Trophoblast cell (in vitro differentiated cells and primary cell): ENCODE data around the gene RIMBP2.

Experiments
- DNase-seq, 2 donors: peaks; one replicate each; pipeline ENCODE4 v3.0.0-alpha.2; 2016
- H2AFZ ChIP-seq: 2 replicates; pipeline ENCODE4 v1.6.1; 2013; ENCODE audit warnings: low read length, moderate library complexity, mild to moderate bottlenecking; ENCODE audit not compliant: insufficient read depth, poor library complexity
- H2AK5ac ChIP-seq: 2 replicates; pipeline ENCODE4 v1.6.1; 2013; ENCODE audit warnings: mild to moderate bottlenecking, low read length
- H2BK120ac ChIP-seq: 2 replicates; pipeline ENCODE4 v1.6.1; 2013; ENCODE audit warnings: low read length, mild to moderate bottlenecking, moderate library complexity; ENCODE audit not compliant: insufficient read depth, poor library complexity
- H2BK12ac ChIP-seq: 2 replicates; pipeline ENCODE4 v1.6.1; 2013; ENCODE audit warnings: mild to moderate bottlenecking, low read length, moderate library complexity
- H2BK5ac ChIP-seq: 2 replicates; pipeline ENCODE4 v1.6.1; 2013; ENCODE audit warnings: low read length, low read depth, moderate library complexity, mild to moderate bottlenecking; ENCODE audit not compliant: poor library complexity
- H3K14ac ChIP-seq: 2 replicates; pipeline ENCODE4 v1.6.1; 2013; ENCODE audit warnings: mild to moderate bottlenecking, low read length
- H3K18ac ChIP-seq: 2 replicates; pipeline ENCODE4 v1.6.1; 2013; ENCODE audit warnings: mild to moderate bottlenecking, low read length
- H3K23ac ChIP-seq: 2 replicates; pipeline ENCODE4 v1.6.1; 2013; ENCODE audit warnings: low read length
- H3K27ac ChIP-seq: 2 replicates; pipeline ENCODE4 v1.5.1; 2013; ENCODE audit warnings: low read depth, mild to moderate bottlenecking, inconsistent platforms, low read length, moderate library complexity
- H3K27me3 ChIP-seq: 2 replicates; pipeline ENCODE4 v1.6.1; 2013; ENCODE audit warnings: inconsistent platforms, mild to moderate bottlenecking, low read length, moderate library complexity; ENCODE audit not compliant: insufficient read depth
- H3K36me3 ChIP-seq, 2 experiments: 1 replicate in 1 of 2; 2 replicates in 1 of 2; pipeline ENCODE4 v1.6.1; 2013; ENCODE audit warnings: low read length in 2 of 2, mild to moderate bottlenecking in 2 of 2, moderate library complexity in 1 of 2; ENCODE audit not compliant: insufficient read depth in 2 of 2, control insufficient read depth in 1 of 2
- H3K4ac ChIP-seq: 2 replicates; pipeline ENCODE4 v1.6.1; 2013; ENCODE audit warnings: low read depth, mild to moderate bottlenecking, low read length, moderate library complexity
- H3K4me1 ChIP-seq, 2 experiments: 1 replicate in 1 of 2; 2 replicates in 1 of 2; pipeline ENCODE4 v1.6.1; 2013; ENCODE audit warnings: low read length in 2 of 2, mild to moderate bottlenecking in 2 of 2, moderate library complexity in 1 of 2; ENCODE audit not compliant: insufficient read depth in 2 of 2, control insufficient read depth in 1 of 2
- H3K4me2 ChIP-seq: 2 replicates; pipeline ENCODE4 v1.6.1; 2013; ENCODE audit warnings: inconsistent platforms, mild to moderate bottlenecking, low read length, moderate library complexity
- H3K4me3 ChIP-seq: 2 replicates; pipeline ENCODE4 v1.5.1; 2013; ENCODE audit warnings: mild to moderate bottlenecking, low read depth, low read length, inconsistent platforms
- H3K79me1 ChIP-seq: one replicate; pipeline ENCODE4 v1.6.1; 2013; ENCODE audit warnings: low read length
- H3K79me2 ChIP-seq: 2 replicates; pipeline ENCODE4 v1.6.1; 2013; ENCODE audit warnings: low read length, mild to moderate bottlenecking; ENCODE audit not compliant: control insufficient read depth, insufficient read depth, poor library complexity
- H3K9ac ChIP-seq: 2 replicates; pipeline ENCODE4 v1.6.1; 2013; ENCODE audit warnings: mild to moderate bottlenecking, low read length
- H3K9me3 ChIP-seq: 2 replicates; pipeline ENCODE4 v1.6.1; 2013; ENCODE audit warnings: low read depth, mild to moderate bottlenecking, control low read depth, inconsistent platforms, low read length; ENCODE audit not compliant: insufficient read depth
- H4K12ac ChIP-seq: 2 replicates; pipeline ENCODE4 v1.6.1; 2013; ENCODE audit warnings: low read depth, mild to moderate bottlenecking, low read length, moderate library complexity
- H4K8ac ChIP-seq: 2 replicates; pipeline ENCODE4 v1.6.1; 2013; ENCODE audit warnings: low read depth, mild to moderate bottlenecking, low read length, moderate library complexity
- H4K91ac ChIP-seq: one replicate; pipeline ENCODE4 v1.6.1; 2013; ENCODE audit warnings: low read depth, mild to moderate bottlenecking, low read length, moderate library complexity
- WGBS: extraction: QIAGEN DNeasy Blood & Tissue Kit; methylation state at CpG from one replicate; pipeline ENCODE4 v1.1.7; 2013; ENCODE audit warnings: missing lambda C conversion rate; ENCODE audit not compliant: insufficient read length, insufficient coverage; ENCODE audit errors: extremely low coverage; 5-methylcytosine and 5-hydroxymethylcytosine counted together

Gene RIMBP2

GRCh38 chr12:130374083-130374482 lies 342.0 kb downstream of the RIMBP2 start:
- Histone ChIP-seq H4K8ac (no peak overlapping the region), H3K4me3 (no peak overlapping the region), H4K91ac (no peak overlapping the region), H2AFZ (no peak overlapping the region), H2BK12ac (no peak overlapping the region), H3K36me3 (no peaks in the 10 kb centered on the region), H3K4me2 (no peak overlapping the region), H3K9me3 (peaks cover 2% of the 10 kb centered on the region), H4K12ac (no peak overlapping the region), H2BK120ac (no peak overlapping the region), H3K9ac (no peak overlapping the region), H2BK5ac (no peak overlapping the region), H2AK5ac (no peak overlapping the region), H3K27ac (no peak overlapping the region), H3K14ac (no peak overlapping the region), H3K27me3 (no peaks in the 10 kb centered on the region), H3K79me1 (no peaks in the 10 kb centered on the region), H3K23ac (no peak overlapping the region), H3K4me1 (peaks cover 2 to 4% of the 10 kb centered on the region in 2 experiments), H3K18ac (no peak overlapping the region), H3K4ac (no peak overlapping the region), H3K79me2 (no peaks in the 10 kb centered on the region)
- no CpG with 5 or more reads among the region's 4 CpGs for WGBS
- no peak for DNase-seq

GRCh38 chr12:130372936-130373335 lies 343.2 kb downstream of the RIMBP2 start:
- H4K8ac ChIP-seq: no peak overlapping the region
- H3K18ac ChIP-seq: no peak overlapping the region
- no peaks in the 10 kb centered on the region for H3K36me3 ChIP-seq
- H3K4me2 ChIP-seq: no peak overlapping the region
- H3K4ac ChIP-seq: no peak overlapping the region
- no peak overlapping the region for H3K9ac ChIP-seq
- H3K79me2 ChIP-seq: no peaks in the 10 kb centered on the region
- DNase-seq: no peak
- peaks cover 2 to 4% of the 10 kb centered on the region in 2 experiments for H3K4me1 ChIP-seq
- H2BK120ac ChIP-seq: no peak overlapping the region
- H3K9me3 ChIP-seq: peaks cover 3% of the 10 kb centered on the region
- H3K14ac ChIP-seq: no peak overlapping the region
- H2BK5ac ChIP-seq: no peak overlapping the region
- H2AK5ac ChIP-seq: no peak overlapping the region
- no peak overlapping the region for H2BK12ac ChIP-seq
- no peak overlapping the region for H4K12ac ChIP-seq
- H3K23ac ChIP-seq: no peak overlapping the region
- H3K27me3 ChIP-seq: no peaks in the 10 kb centered on the region
- H3K79me1 ChIP-seq: no peaks in the 10 kb centered on the region
- no peak overlapping the region for H4K91ac ChIP-seq
- H3K4me3 ChIP-seq: no peak overlapping the region
- WGBS: no CpG with 5 or more reads among the region's 4 CpGs
- no peak overlapping the region for H2AFZ ChIP-seq
- no peak overlapping the region for H3K27ac ChIP-seq

DNA sequence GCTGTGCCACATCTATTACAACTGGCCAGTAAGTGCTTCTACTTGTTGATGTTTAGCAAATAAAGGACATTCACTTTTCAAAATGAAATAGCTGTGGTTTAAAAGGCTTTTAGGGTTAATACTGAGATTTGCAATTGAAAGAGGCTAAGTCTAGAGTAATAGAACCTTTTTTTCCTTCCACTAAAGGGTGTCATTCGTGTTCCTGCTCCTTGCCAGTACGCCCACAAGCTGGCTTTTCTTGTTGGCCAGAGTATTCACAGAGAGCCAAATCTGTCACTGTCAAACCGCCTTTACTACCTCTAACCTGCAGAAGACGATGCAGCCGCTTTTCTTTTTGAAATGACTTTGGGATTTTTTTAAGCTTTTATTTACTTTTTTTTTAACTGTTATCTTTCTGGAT lies 344.8 kb downstream of the RIMBP2 start:
- no peak overlapping the region for H4K8ac ChIP-seq
- no peak overlapping the region for H4K91ac ChIP-seq
- H3K18ac ChIP-seq: no peak overlapping the region
- H3K4me2 ChIP-seq: no peak overlapping the region
- peaks cover 2 to 4% of the 10 kb centered on the region in 2 experiments for H3K4me1 ChIP-seq
- H3K79me2 ChIP-seq: no peaks in the 10 kb centered on the region
- no CpG with 5 or more reads among the region's 5 CpGs for WGBS
- H3K14ac ChIP-seq: no peak overlapping the region
- H2BK5ac ChIP-seq: no peak overlapping the region
- H3K9me3 ChIP-seq: peaks cover 2% of the 10 kb centered on the region
- no peaks in the 10 kb centered on the region for H3K36me3 ChIP-seq
- no peaks in the 10 kb centered on the region for H3K27me3 ChIP-seq
- H2AK5ac ChIP-seq: no peak overlapping the region
- H4K12ac ChIP-seq: no peak overlapping the region
- no peak overlapping the region for H3K4me3 ChIP-seq
- no peak overlapping the region for H3K9ac ChIP-seq
- H3K23ac ChIP-seq: no peak overlapping the region
- no peaks in the 10 kb centered on the region for H3K79me1 ChIP-seq
- DNase-seq: no peak
- no peak overlapping the region for H2BK120ac ChIP-seq
- no peak overlapping the region for H2BK12ac ChIP-seq
- H3K27ac ChIP-seq: no peak overlapping the region
- H2AFZ ChIP-seq: no peak overlapping the region
- no peak overlapping the region for H3K4ac ChIP-seq

GRCh38 chr12:130369816-130370215 lies 346.3 kb downstream of the RIMBP2 start:
- Histone ChIP-seq H3K23ac (no peak overlapping the region), H3K4me3 (no peak overlapping the region), H2BK5ac (no peak overlapping the region), H4K8ac (no peak overlapping the region), H2AK5ac (no peak overlapping the region), H3K79me1 (no peaks in the 10 kb centered on the region), H3K27me3 (no peaks in the 10 kb centered on the region), H2AFZ (no peak overlapping the region), H2BK120ac (no peak overlapping the region), H3K18ac (no peak overlapping the region), H4K12ac (no peak overlapping the region), H3K9ac (no peak overlapping the region), H3K36me3 (no peaks in the 10 kb centered on the region), H2BK12ac (no peak overlapping the region), H3K27ac (no peak overlapping the region), H3K4me2 (no peak overlapping the region), H3K9me3 (peaks cover 2% of the 10 kb centered on the region), H4K91ac (no peak overlapping the region), H3K4me1 (no peaks in the 10 kb centered on the region), H3K14ac (no peak overlapping the region), H3K79me2 (no peaks in the 10 kb centered on the region), H3K4ac (no peak overlapping the region)
- no CpG with 5 or more reads among the region's 4 CpGs for WGBS
- DNase-seq: no peak
